Keratinocyte (primary cell): ENCODE measurements around the gene DHTKD1. TPM values are rescaled to one million over a fixed set of nuclear protein-coding genes. Genes with fewer than 3 reads are reported as not detected.

Experiments
- DNase-seq: peaks from one replicate; pipeline ENCODE4 v3.0.0-alpha.2; 2011; ENCODE audit warnings: low read depth, missing footprints, low spot score
- FAIRE-seq: peaks from 2 replicates; lab custom pipeline; 2011; peaks lifted over from hg19 to GRCh38; lab: Jason Lieb, UNC
- H2AFZ ChIP-seq: 2 replicates; pipeline ENCODE4 v1.6.0; 2012; ENCODE audit warnings: low read length, control low read depth, inconsistent platforms; ENCODE audit not compliant: control insufficient read depth
- H3K27ac ChIP-seq: 2 replicates; pipeline ENCODE4 v1.5.1; 2011; ENCODE audit warnings: low read length; ENCODE audit not compliant: control insufficient read depth, insufficient read depth
- H3K27me3 ChIP-seq: 3 replicates; pipeline ENCODE4 v1.6.0; 2011; ENCODE audit warnings: low read length; ENCODE audit not compliant: control insufficient read depth, insufficient read depth; ENCODE audit errors: extremely low read depth
- H3K36me3 ChIP-seq, 2 experiments: 2 replicates in 1 of 2; 3 replicates in 1 of 2; pipeline ENCODE4 v1.5.1; 2011; ENCODE audit warnings: low read length in 2 of 2, mild to moderate bottlenecking in 1 of 2; ENCODE audit not compliant: control insufficient read depth in 2 of 2, insufficient read depth in 2 of 2; ENCODE audit errors: extremely low read depth in 1 of 2
- H3K4me1 ChIP-seq: 3 replicates; pipeline ENCODE4 v1.5.1; 2011; ENCODE audit warnings: low read length; ENCODE audit not compliant: control insufficient read depth, insufficient read depth; ENCODE audit errors: extremely low read depth
- H3K4me2 ChIP-seq: 3 replicates; pipeline ENCODE4 v1.6.0; 2011; ENCODE audit warnings: low read depth, low read length; ENCODE audit not compliant: control insufficient read depth, insufficient read depth; ENCODE audit errors: extremely low read depth
- H3K4me3 ChIP-seq, 3 experiments: fragments of 200-600 bp in 1 of 3; sonication (generic) in 1 of 3; 2 replicates in 2 of 3; 3 replicates in 1 of 3; pipeline ENCODE4 v1.5.1; 2011 to 2016; ENCODE audit warnings: low read length in 3 of 3, mild to moderate bottlenecking in 3 of 3, control low read depth in 2 of 3, inconsistent platforms in 1 of 3, low read depth in 1 of 3, mixed read lengths in 1 of 3, mixed run types in 1 of 3, moderate library complexity in 1 of 3; ENCODE audit not compliant: control insufficient read depth in 2 of 3, insufficient read depth in 2 of 3; ENCODE audit errors: extremely low read depth in 1 of 3
- H3K79me2 ChIP-seq: 2 replicates; pipeline ENCODE4 v1.6.0; 2012; ENCODE audit warnings: low read length; ENCODE audit not compliant: control insufficient read depth, insufficient read depth
- H3K9ac ChIP-seq: 3 replicates; pipeline ENCODE4 v1.6.0; 2011; ENCODE audit warnings: low read length; ENCODE audit not compliant: control insufficient read depth, insufficient read depth; ENCODE audit errors: extremely low read depth
- H3K9me1 ChIP-seq: 3 replicates; pipeline ENCODE4 v1.6.0; 2011; ENCODE audit warnings: low read length; ENCODE audit not compliant: control insufficient read depth, insufficient read depth; ENCODE audit errors: extremely low read depth
- H3K9me3 ChIP-seq: 2 replicates; pipeline ENCODE4 v1.5.1; 2012; ENCODE audit warnings: low read depth, low read length; ENCODE audit not compliant: control insufficient read depth
- H4K20me1 ChIP-seq: 3 replicates; pipeline ENCODE4 v1.6.0; 2011; ENCODE audit warnings: low read length; ENCODE audit not compliant: control insufficient read depth, insufficient read depth; ENCODE audit errors: extremely low read depth
- CTCF ChIP-seq, 3 experiments: IDR thresholded peaks in 1 of 3; conservative IDR thresholded peaks in 1 of 3; optimal IDR thresholded peaks in 1 of 3; 2 replicates in 2 of 3; 3 replicates in 1 of 3; pipeline versions ENCODE3 to v1.5.1; 2011; ENCODE audit warnings: low read length in 3 of 3, mild to moderate bottlenecking in 3 of 3, moderate library complexity in 2 of 3, control low read depth in 1 of 3, inconsistent platforms in 1 of 3; ENCODE audit not compliant: insufficient read depth in 2 of 3; ENCODE audit errors: extremely low read depth in 1 of 3
- EZH2 ChIP-seq: IDR thresholded peaks from one replicate; pipeline ENCODE4 v1.6.1; 2012; ENCODE audit warnings: inconsistent platforms, mild to moderate bottlenecking, low read length, moderate library complexity
- dilution Hi-C: fragments of 300-500 bp; cut with MboI; formaldehyde crosslinking; loops from one replicate; pipeline ENCODE4 v1.7.0; 2020; ENCODE audit warnings: low sequenced_read_pairs; ENCODE audit not compliant: extremely low pct_ligation_motif_present
- polyA plus RNA-seq, 5 experiments: library from polyadenylated mRNA; depleted of rRNA in 3 of 5; stranded (reverse) in 3 of 5; stranded (forward) in 1 of 5; unstranded in 1 of 5; fragments of >200 nt; gene quantifications; 1 replicate in 1 of 5; 2 replicates in 3 of 5; 3 replicates in 1 of 5; pipeline versions ENCODE4 v1.2.1 to v1.2.3, GENCODE V29; 2011 to 2012; ENCODE audit warnings: missing spikeins in 2 of 5, low read depth in 1 of 5, low replicate concordance in 1 of 5

Gene DHTKD1
- polyA plus RNA-seq, 1 donor (not counting 4 experiments of a cell fraction or from before 2014, with no cell fraction given) = 12.8 TPM

GRCh38 chr10:12019283-12019971 is 49.3 kb upstream of the DHTKD1 start:
- Histone ChIP-seq H3K9ac (no peak overlapping the region), H3K4me3 (no peak overlapping the region), H4K20me1 (no peaks in the 10 kb centered on the region), H2AFZ (no peak overlapping the region), H3K36me3 (peaks cover 4 to 5% of the 10 kb centered on the region in 2 experiments), H3K4me1 (peaks cover 3% of the 10 kb centered on the region), H3K4me2 (no peak overlapping the region), H3K9me3 (no peaks in the 10 kb centered on the region), H3K9me1 (no peaks in the 10 kb centered on the region), H3K27me3 (no peaks in the 10 kb centered on the region), H3K79me2 (peaks cover 36% of the 10 kb centered on the region), H3K27ac (peak overlapping the region; percentile 47)
- FAIRE-seq (no peak), DNase-seq (no peak)
- dilution Hi-C loops = no loop called here
- TF ChIP-seq CTCF (optimal IDR thresholded peaks at IDR 0.05 in 1 of 3, IDR thresholded peaks at IDR 0.05 in 1 of 3, conservative IDR thresholded peaks at IDR 0.05 in 1 of 3; ENCODE audit: extremely low read depth in 1 of 3, insufficient read depth in 2 of 3, low read length in 3 of 3) (no peak), EZH2 (no peak)

- H3K4me1 ChIP-seq = peaks cover 3% of the 10 kb centered on the region
- no peaks in the 10 kb centered on the region for H3K9me1 ChIP-seq
- no peaks in the 10 kb centered on the region for H3K27me3 ChIP-seq
- no peak for DNase-seq
- dilution Hi-C loops = no loop called here
- no peaks in the 10 kb centered on the region for H3K9me3 ChIP-seq
- H2AFZ ChIP-seq = no peak overlapping the region
- no peak overlapping the region for H3K4me2 ChIP-seq
- FAIRE-seq = no peak
- peaks cover 46% of the 10 kb centered on the region for H3K79me2 ChIP-seq
- no peak overlapping the region for H3K9ac ChIP-seq
- no peak for TF ChIP-seq EZH2
- TF ChIP-seq CTCF (optimal IDR thresholded peaks at IDR 0.05 in 1 of 3, IDR thresholded peaks at IDR 0.05 in 1 of 3, conservative IDR thresholded peaks at IDR 0.05 in 1 of 3; ENCODE audit: extremely low read depth in 1 of 3, insufficient read depth in 2 of 3, low read length in 3 of 3) = no peak
- H3K36me3 ChIP-seq = peaks cover 4 to 5% of the 10 kb centered on the region in 2 experiments
- H3K4me3 ChIP-seq = no peak overlapping the region
- H3K27ac ChIP-seq = no peak overlapping the region
- H4K20me1 ChIP-seq = no peaks in the 10 kb centered on the region
These were observed 48.2 kb upstream of the DHTKD1 start for GRCh38 chr10:12020574-12020973.
